Activated CD4-positive, alpha-beta memory T cell treated with anti-CD3 and anti-CD28 coated beads, Interleukin-2, amount 10 ng/mL, durations not matched to agents 7 days and 5 days (primary cell): ENCODE results near the gene FAM114A1. TPM values are rescaled to one million over a fixed set of nuclear protein-coding genes. Genes with fewer than 3 reads are reported as not detected.
"Not testable (repeated sequence)": the region's sequence is repeated elsewhere in the genome, so short reads cannot be mapped to it uniquely, and the experiment has no call there.

Experiments
- CTCF ChIA-PET: fragments of 350-600 bp; sonication (Branson Sonifier 250); formaldehyde crosslinking; loops from one replicate; lab custom pipeline; 2021; ENCODE audit warnings: antibody characterized with exemption, inconsistent platforms; lab: Charles Lee
- POLR2A ChIA-PET: fragments of 350-600 bp; sonication (Branson Sonifier 250); formaldehyde crosslinking; loops from one replicate; lab custom pipeline; 2021; ENCODE audit warnings: antibody characterized with exemption; lab: Charles Lee
- DNase-seq: peaks from one replicate; pipeline ENCODE4 v3.0.0-alpha.2; 2020
- H3K27ac Mint-ChIP-seq: one replicate; pipeline ENCODE4 v1.8.0; 2021; ENCODE audit warnings: mild to moderate bottlenecking, mixed read lengths
- H3K27me3 Mint-ChIP-seq: one replicate; pipeline ENCODE4 v1.8.0; 2021; ENCODE audit warnings: mixed read lengths
- H3K36me3 Mint-ChIP-seq: one replicate; pipeline ENCODE4 v1.8.0; 2021; ENCODE audit warnings: low read depth, mixed read lengths
- H3K4me1 Mint-ChIP-seq: one replicate; pipeline ENCODE4 v1.8.0; 2021; ENCODE audit warnings: mixed read lengths
- H3K4me3 Mint-ChIP-seq: one replicate; pipeline ENCODE4 v1.8.0; 2021; ENCODE audit warnings: mild to moderate bottlenecking, mixed read lengths
- H3K9me3 Mint-ChIP-seq: one replicate; pipeline ENCODE4 v1.8.0; 2021; ENCODE audit warnings: mixed read lengths
- total RNA-seq, 2 experiments: library from RNA; stranded (reverse); gene quantifications; one replicate each; pipeline ENCODE4 v1.2.3, GENCODE V29; 2021

FAM114A1 gene
- total RNA-seq, 2 experiments from 2014 or later, result 0.18 to 0.33 TPM

DNA sequence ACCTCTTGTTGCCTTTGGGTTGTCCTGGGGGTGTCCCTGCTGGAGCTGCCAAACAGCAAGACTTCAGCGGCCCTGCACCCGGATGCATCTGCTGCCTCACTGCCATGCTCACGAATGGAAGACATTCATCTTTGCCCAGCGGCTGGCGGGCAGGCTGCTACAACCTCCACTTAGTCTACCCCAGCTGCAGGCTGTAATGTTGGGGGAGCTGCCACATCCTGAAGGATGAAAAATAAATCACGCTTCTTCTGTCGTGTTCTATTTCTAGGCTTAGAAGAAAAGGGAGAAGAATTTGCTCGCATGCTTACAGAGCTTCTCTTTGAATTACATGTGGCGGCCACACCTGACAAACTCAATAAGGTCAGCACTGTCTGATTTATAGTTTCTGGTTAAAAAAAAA is 61.4 kb downstream of the FAM114A1 start:
- no peak overlapping the region for H3K27ac Mint-ChIP-seq
- H3K4me1 Mint-ChIP-seq, result no peaks in the 10 kb centered on the region
- H3K27me3 Mint-ChIP-seq, result no peaks in the 10 kb centered on the region
- CTCF ChIA-PET, result no interaction called here
- no peak for DNase-seq
- POLR2A ChIA-PET, result no interaction called here
- no peaks in the 10 kb centered on the region for H3K9me3 Mint-ChIP-seq
- no peak overlapping the region for H3K4me3 Mint-ChIP-seq
- H3K36me3 Mint-ChIP-seq, result no peaks in the 10 kb centered on the region

DNA sequence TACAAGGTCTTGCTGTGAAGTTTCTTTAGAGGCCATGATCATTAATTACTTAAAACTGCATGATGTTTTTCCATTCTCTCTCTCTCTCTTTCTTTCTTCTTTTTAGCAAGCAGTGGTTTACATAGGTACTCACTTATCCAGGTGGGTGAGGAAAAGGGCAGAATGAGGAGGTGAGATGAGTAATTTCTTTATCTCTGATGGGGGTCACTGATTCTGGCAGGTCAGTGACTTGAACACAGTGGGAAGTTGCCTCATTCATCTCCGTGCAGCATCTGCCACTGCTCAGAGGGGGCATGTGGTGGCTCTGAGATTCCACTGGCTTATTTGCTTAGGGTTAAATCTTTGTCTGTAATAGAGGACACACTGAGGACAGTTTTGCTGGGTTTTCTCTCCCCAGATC is 62.6 kb downstream of the FAM114A1 start:
- Mint-ChIP-seq H3K36me3 (no peaks in the 10 kb centered on the region), H3K9me3 (no peaks in the 10 kb centered on the region)
- CTCF ChIA-PET, result no interaction called here

GRCh38 chr4:38930707-38931106 is 63.1 kb downstream of the FAM114A1 start:
- no peak for DNase-seq
- POLR2A ChIA-PET, result no interaction called here
- H3K36me3 Mint-ChIP-seq, result no peaks in the 10 kb centered on the region
- H3K27me3 Mint-ChIP-seq, result no peaks in the 10 kb centered on the region
- CTCF ChIA-PET, result no interaction called here
- no peak overlapping the region for H3K27ac Mint-ChIP-seq
- H3K9me3 Mint-ChIP-seq, result no peaks in the 10 kb centered on the region
- no peaks in the 10 kb centered on the region for H3K4me1 Mint-ChIP-seq
- no peak overlapping the region for H3K4me3 Mint-ChIP-seq

More for the DNA sequence above, 62.6 kb downstream of the FAM114A1 start:
- Mint-ChIP-seq H3K4me3 (no peak overlapping the region), H3K27me3 (no peaks in the 10 kb centered on the region), H3K4me1 (no peaks in the 10 kb centered on the region), H3K27ac (no peak overlapping the region)
- DNase-seq, result no peak
- POLR2A ChIA-PET, result no interaction called here

- Mint-ChIP-seq H3K9me3 (no peaks in the 10 kb centered on the region), H3K27me3 (no peaks in the 10 kb centered on the region), H3K4me3 (no peak overlapping the region), H3K27ac (no peak overlapping the region), H3K4me1 (no peaks in the 10 kb centered on the region), H3K36me3 (no peaks in the 10 kb centered on the region)
- ChIA-PET CTCF (interaction anchor here (1.1 kb wide), 1 partner anchor 24 kb away, joined by 3 read pairs; no protein-coding TSS in a partner anchor), POLR2A (no interaction called here)
- DNase-seq, result no peak
Observed at GRCh38 chr4:38931125-38931524, 63.5 kb downstream of the FAM114A1 start.

- Mint-ChIP-seq H3K27ac (no peak overlapping the region), H3K4me1 (peaks cover 7% of the 10 kb centered on the region), H3K9me3 (no peaks in the 10 kb centered on the region), H3K36me3 (no peaks in the 10 kb centered on the region), H3K4me3 (no peak overlapping the region), H3K27me3 (no peaks in the 10 kb centered on the region)
- no peak for DNase-seq
- POLR2A ChIA-PET, result no interaction called here
- CTCF ChIA-PET, result interaction anchor here (1.2 to 1.4 kb wide), 3 partner anchors 19 to 199 kb away, joined by 3 to 5 read pairs (median 4); no protein-coding TSS in a partner anchor
Observed at GRCh38 chr4:38935391-38936073, 67.9 kb downstream of the FAM114A1 start.

DNA sequence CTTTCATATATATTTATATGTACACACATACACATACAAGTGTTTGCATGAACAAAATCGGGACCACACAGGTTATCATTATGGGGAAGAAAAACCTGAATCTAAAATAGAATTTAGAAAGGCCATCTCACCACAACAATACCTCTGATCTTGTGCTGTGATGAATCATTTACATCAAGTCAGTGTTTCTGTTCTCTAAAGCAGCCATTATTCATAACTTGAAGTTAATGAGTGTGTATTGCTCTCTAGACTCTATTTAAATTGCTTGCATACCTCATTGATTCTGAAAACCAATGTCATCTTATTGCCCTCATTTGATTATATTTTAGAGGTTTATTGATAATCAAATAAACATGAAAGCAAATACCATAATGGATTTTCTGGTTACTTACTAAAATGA is 71.6 kb downstream of the FAM114A1 start:
- no peak overlapping the region for H3K4me3 Mint-ChIP-seq
- H3K9me3 Mint-ChIP-seq, result no peaks in the 10 kb centered on the region
- DNase-seq, result no peak
- ChIA-PET CTCF (no interaction called here), POLR2A (no interaction called here)
- no peaks in the 10 kb centered on the region for H3K36me3 Mint-ChIP-seq
- H3K27ac Mint-ChIP-seq, result no peak overlapping the region
- H3K27me3 Mint-ChIP-seq, result no peaks in the 10 kb centered on the region
- H3K4me1 Mint-ChIP-seq, result peaks cover 10% of the 10 kb centered on the region

DNA sequence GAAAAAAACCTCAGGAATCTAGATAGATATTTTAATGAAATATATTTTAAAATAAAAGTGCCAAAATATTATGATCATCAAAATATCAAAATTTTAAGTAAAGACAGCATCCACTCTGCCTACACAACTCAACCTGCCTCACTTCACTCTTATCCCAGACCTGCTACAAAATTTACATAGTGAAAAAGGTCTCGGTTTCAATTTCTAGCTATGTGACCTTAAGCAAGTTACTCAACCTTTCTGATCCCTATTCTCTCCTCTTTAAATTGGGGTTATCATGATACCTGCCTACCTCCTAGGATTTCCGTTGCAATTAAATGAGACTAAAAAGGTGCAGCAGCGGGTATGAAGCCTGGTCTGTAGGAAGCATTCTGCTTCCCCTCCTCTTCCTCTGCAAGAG is 72.9 kb downstream of the FAM114A1 start:
- DNase-seq, result no peak
- no peak overlapping the region for H3K4me3 Mint-ChIP-seq
- no peaks in the 10 kb centered on the region for H3K27me3 Mint-ChIP-seq
- CTCF ChIA-PET, result interaction anchor here (0.9 to 1.2 kb wide), 2 partner anchors 38 to 181 kb away, joined by 3 to 4 read pairs; no protein-coding TSS in a partner anchor
- POLR2A ChIA-PET, result interaction anchor here (0.6 to 1.0 kb wide), 2 partner anchors 92 to 992 kb away, joined by 3 read pairs; no protein-coding TSS in a partner anchor
- no peak overlapping the region for H3K27ac Mint-ChIP-seq
- no peaks in the 10 kb centered on the region for H3K9me3 Mint-ChIP-seq
- peaks cover 10% of the 10 kb centered on the region for H3K4me1 Mint-ChIP-seq
- H3K36me3 Mint-ChIP-seq, result no peaks in the 10 kb centered on the region

GRCh38 chr4:38941906-38942305 is 74.3 kb downstream of the FAM114A1 start:
- POLR2A ChIA-PET, result interaction anchor here (0.8 kb wide), 1 partner anchor 106 kb away, joined by 3 read pairs; no protein-coding TSS in a partner anchor
- not testable (repeated sequence) for H3K4me3 Mint-ChIP-seq

GRCh38 chr4:38943343-38943742 is 75.7 kb downstream of the FAM114A1 start:
- peaks cover 12% of the 10 kb centered on the region for H3K4me1 Mint-ChIP-seq
- ChIA-PET POLR2A (interaction anchor here (1.4 kb wide), 1 partner anchor 20 kb away, joined by 4 read pairs; no protein-coding TSS in a partner anchor), CTCF (interaction anchor here (0.6 kb wide), 1 partner anchor 100 kb away, joined by 4 read pairs; no protein-coding TSS in a partner anchor)
- H3K36me3 Mint-ChIP-seq, result no peaks in the 10 kb centered on the region
- no peaks in the 10 kb centered on the region for H3K9me3 Mint-ChIP-seq
- no peaks in the 10 kb centered on the region for H3K27me3 Mint-ChIP-seq
- no peak overlapping the region for H3K27ac Mint-ChIP-seq
- DNase-seq, result no peak
- no peak overlapping the region for H3K4me3 Mint-ChIP-seq

More at GRCh38 chr4:38941906-38942305, 74.3 kb downstream of the FAM114A1 start:
- peaks cover 10% of the 10 kb centered on the region for H3K4me1 Mint-ChIP-seq
- not testable (repeated sequence) for H3K27ac Mint-ChIP-seq, DNase-seq, H3K36me3 Mint-ChIP-seq, H3K9me3 Mint-ChIP-seq, H3K27me3 Mint-ChIP-seq
- CTCF ChIA-PET, result interaction anchor here (0.6 to 1.3 kb wide), 4 partner anchors 18 to 193 kb away, joined by 3 read pairs; no protein-coding TSS in a partner anchor

GRCh38 chr4:38944440-38944839 is 76.8 kb downstream of the FAM114A1 start:
- H3K36me3 Mint-ChIP-seq, result no peaks in the 10 kb centered on the region
- peaks cover 18% of the 10 kb centered on the region for H3K4me1 Mint-ChIP-seq
- H3K4me3 Mint-ChIP-seq, result no peak overlapping the region
- POLR2A ChIA-PET, result no interaction called here
- CTCF ChIA-PET, result no interaction called here
- no peak for DNase-seq
- H3K9me3 Mint-ChIP-seq, result no peaks in the 10 kb centered on the region
- H3K27ac Mint-ChIP-seq, result no peak overlapping the region
- H3K27me3 Mint-ChIP-seq, result no peaks in the 10 kb centered on the region

DNA sequence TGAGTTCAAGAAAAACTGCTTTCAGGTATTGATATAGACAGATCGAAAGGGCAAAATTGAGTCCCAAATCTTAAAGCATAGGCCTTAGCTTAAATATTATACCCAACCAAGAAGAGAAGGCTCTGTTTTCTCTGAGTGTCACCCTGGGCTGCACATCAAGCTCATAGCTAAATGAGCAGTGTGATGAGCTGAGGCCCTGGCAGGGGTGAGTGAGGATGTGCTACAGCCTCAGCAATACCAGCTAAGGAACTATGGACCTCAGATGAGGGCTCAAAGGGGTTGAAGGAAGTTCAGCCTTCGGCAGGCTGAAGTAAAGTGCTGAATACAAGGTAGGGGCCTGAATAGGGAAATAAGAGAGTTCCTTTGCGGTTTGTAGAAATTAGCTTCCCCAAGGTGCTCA is 79.3 kb downstream of the FAM114A1 start:
- H3K27me3 Mint-ChIP-seq, result no peaks in the 10 kb centered on the region
- no peak for DNase-seq
- H3K4me3 Mint-ChIP-seq, result no peak overlapping the region
- ChIA-PET CTCF (no interaction called here), POLR2A (no interaction called here)
- no peaks in the 10 kb centered on the region for H3K36me3 Mint-ChIP-seq
- no peaks in the 10 kb centered on the region for H3K9me3 Mint-ChIP-seq
- no peak overlapping the region for H3K27ac Mint-ChIP-seq
- H3K4me1 Mint-ChIP-seq, result peaks cover 33% of the 10 kb centered on the region

- Mint-ChIP-seq H3K4me3 (no peak overlapping the region), H3K36me3 (no peaks in the 10 kb centered on the region), H3K27me3 (no peaks in the 10 kb centered on the region), H3K27ac (no peak overlapping the region), H3K4me1 (peaks cover 37% of the 10 kb centered on the region), H3K9me3 (no peaks in the 10 kb centered on the region)
- POLR2A ChIA-PET, result interaction anchor here (2.6 to 2.7 kb wide), 2 partner anchors 10 to 98 kb away, joined by 11 to 14 read pairs; no protein-coding TSS in a partner anchor
- no peak for DNase-seq
- CTCF ChIA-PET, result interaction anchor here (1.4 to 3.2 kb wide), 3 partner anchors 10 to 186 kb away, joined by 3 to 10 read pairs (median 6); no protein-coding TSS in a partner anchor
Observed at GRCh38 chr4:38948551-38948950, 80.9 kb downstream of the FAM114A1 start.

GRCh38 chr4:38949411-38950051 is 81.9 kb downstream of the FAM114A1 start:
- Mint-ChIP-seq H3K36me3 (no peaks in the 10 kb centered on the region), H3K27ac (peak overlapping the region; percentile 68), H3K9me3 (no peaks in the 10 kb centered on the region), H3K27me3 (no peaks in the 10 kb centered on the region), H3K4me1 (peaks cover 37% of the 10 kb centered on the region), H3K4me3 (no peak overlapping the region)
- ChIA-PET CTCF (interaction anchor here (1.1 to 3.2 kb wide), 5 partner anchors 9 to 185 kb away, joined by 3 to 10 read pairs (median 6); no protein-coding TSS in a partner anchor), POLR2A (interaction anchor here (1.0 to 2.7 kb wide), 5 partner anchors 9 to 97 kb away, joined by 4 to 14 read pairs (median 6); no protein-coding TSS in a partner anchor)
- peak; percentile 61 for DNase-seq
